ENCODE results near the gene MAPT.
"Not testable (repeated sequence)": the region's sequence is repeated elsewhere in the genome, so short reads cannot be mapped to it uniquely, and the experiment has no call there.

Gene MAPT

DNA sequence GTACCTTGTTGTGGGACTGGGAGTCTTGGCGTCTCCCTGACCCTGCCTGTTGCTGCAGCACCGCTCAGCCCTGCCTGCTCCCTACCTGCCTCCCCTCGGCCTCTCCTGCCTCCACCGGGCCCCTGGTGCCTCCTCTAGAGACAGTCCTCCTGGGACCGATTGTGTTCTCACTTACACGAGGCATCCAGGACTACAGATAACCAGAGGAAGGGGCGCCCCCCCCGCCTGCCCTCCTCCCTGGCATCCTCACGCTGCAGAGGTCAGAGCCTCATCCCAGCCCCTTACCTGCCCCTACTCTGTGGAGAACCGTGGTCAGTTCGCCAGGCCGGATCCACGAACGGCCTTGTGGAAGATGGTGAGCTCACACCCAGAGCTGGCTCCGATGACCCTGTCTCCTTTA, 24.8 kb downstream of the MAPT start:
- Mint-ChIP-seq H3K27ac (no peak overlapping the region), H3K36me3 (ENCODE audit: low read depth) (no peaks in the 10 kb centered on the region), H3K4me1 (no peaks in the 10 kb centered on the region), H3K9me3 (no peaks in the 10 kb centered on the region), H3K27me3 (peaks cover 12% of the 10 kb centered on the region), H3K4me3 (no peak overlapping the region)
- DNase-seq: no peak
- peak; percentile 22 for ATAC-seq

DNA sequence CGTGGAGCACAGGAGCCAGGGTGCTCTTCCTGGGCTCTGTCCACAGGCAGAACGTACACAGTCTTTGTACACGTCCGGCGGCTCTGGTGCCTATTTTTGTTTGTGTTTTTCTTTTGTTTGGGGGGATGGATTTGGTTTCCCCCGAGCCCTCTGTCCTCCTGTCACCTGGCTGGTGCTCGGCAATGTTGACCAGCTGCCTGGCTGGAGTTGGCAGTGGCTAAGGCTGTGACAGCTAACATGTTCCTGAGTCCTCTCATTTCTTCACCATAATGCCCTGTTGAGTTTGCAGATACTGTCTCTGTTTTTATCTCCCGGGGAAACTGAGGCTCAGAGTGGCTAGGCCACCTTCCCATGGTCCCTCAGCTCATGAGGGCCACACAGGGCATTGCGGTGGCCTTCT, 25.7 kb downstream of the MAPT start:
- H3K27me3 Mint-ChIP-seq: peaks cover 13% of the 10 kb centered on the region
- H3K9me3 Mint-ChIP-seq: no peaks in the 10 kb centered on the region
- DNase-seq: no peak
- no peak overlapping the region for H3K27ac Mint-ChIP-seq
- no peaks in the 10 kb centered on the region for H3K36me3 Mint-ChIP-seq (ENCODE audit: low read depth)
- no peak for ATAC-seq
- no peak overlapping the region for H3K4me3 Mint-ChIP-seq
- no peaks in the 10 kb centered on the region for H3K4me1 Mint-ChIP-seq

DNA sequence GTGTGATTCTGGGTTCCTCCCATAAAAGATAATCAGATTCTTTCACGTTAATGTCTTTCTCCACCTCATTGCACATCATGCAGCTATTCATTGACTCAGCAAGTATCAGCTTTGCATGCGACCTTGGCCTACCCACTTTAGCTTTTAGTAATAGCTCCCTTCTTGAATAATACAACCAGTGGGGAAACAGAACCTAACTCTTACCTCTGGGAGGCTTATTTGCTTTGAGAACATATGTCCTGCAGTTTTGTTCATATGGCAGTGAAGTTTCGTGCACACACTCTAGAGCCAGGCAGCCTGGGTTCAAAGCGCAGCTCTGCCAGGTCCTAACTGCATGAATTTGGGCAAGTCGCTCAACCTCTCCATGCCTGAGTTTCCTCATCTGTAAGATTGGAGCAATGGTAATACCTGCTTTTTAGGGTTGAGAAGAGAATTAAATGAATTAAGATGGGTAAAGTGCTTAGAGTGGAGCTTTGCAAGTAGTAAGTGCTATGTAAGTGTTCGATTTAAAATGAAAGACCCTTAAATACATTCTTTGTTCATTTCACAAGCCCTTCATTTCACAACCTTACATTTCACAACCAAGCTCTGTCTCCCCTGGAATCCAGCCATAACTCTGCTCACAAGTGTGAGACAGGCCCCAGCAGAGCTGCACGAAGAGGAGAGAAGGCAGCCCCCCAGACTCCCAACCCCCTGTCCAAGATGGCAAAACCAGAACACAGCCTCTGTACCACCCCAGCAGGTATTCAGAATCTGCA, 29.3 kb downstream of the MAPT start:
- H3K27ac Mint-ChIP-seq: no peak overlapping the region
- H3K4me3 Mint-ChIP-seq: no peak overlapping the region
- peaks cover 6% of the 10 kb centered on the region for H3K27me3 Mint-ChIP-seq
- H3K4me1 Mint-ChIP-seq: no peaks in the 10 kb centered on the region
- peaks cover 4% of the 10 kb centered on the region for H3K9me3 Mint-ChIP-seq
- ATAC-seq (no peak), DNase-seq (no peak)
- H3K36me3 Mint-ChIP-seq (ENCODE audit: low read depth): no peaks in the 10 kb centered on the region

DNA sequence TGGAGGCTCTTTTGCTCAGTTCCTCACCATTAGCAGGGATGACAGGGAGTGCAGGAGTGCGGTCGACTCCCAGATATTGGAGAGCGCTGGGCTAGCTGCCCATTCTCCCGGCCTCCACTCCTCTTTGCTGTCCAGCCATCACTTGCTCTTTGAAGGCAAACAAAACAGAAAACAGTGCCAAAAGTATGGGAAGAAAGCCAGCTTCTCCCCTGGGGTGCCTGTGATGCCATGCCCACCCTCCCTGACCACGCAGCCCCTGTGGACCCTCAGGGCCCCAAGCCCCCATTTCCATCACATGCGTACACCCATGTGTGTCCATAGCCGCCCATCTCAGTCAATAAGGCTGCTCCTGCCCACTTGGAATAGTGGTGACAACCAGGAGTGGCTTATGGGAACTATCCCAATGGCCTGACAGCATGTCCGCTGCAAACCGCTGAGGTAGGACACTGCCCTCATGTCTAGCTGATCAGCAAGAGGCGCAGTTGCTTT, 30.0 kb downstream of the MAPT start:
- H3K4me3 Mint-ChIP-seq: no peak overlapping the region
- H3K27me3 Mint-ChIP-seq: peaks cover 6% of the 10 kb centered on the region
- DNase-seq (no peak), ATAC-seq (no peak)
- no peaks in the 10 kb centered on the region for H3K4me1 Mint-ChIP-seq
- peaks cover 4% of the 10 kb centered on the region for H3K9me3 Mint-ChIP-seq
- no peaks in the 10 kb centered on the region for H3K36me3 Mint-ChIP-seq (ENCODE audit: low read depth)
- H3K27ac Mint-ChIP-seq: no peak overlapping the region

DNA sequence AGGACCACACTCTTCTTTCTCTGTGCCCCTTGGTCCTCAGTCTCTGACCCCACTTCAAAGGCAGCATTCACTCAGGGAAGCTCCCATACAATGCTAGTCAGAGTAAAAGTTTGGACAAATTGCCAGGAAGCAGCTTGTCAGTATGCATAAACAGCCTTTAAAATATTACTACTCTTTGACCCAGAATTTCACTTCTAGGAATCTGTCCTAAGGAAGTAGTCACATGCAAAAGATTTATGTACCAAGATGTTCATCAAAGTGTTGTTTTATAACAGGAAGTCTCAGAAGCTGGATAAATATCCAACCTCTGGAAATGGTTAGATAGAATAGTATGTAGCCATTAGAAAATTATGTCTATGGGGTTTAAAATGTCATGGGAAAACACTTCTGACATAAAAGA, 31.0 kb downstream of the MAPT start:
- H3K36me3 Mint-ChIP-seq (ENCODE audit: low read depth): no peaks in the 10 kb centered on the region
- no peak overlapping the region for H3K4me3 Mint-ChIP-seq
- no peak overlapping the region for H3K27ac Mint-ChIP-seq
- peaks cover 4% of the 10 kb centered on the region for H3K9me3 Mint-ChIP-seq
- DNase-seq: no peak
- H3K4me1 Mint-ChIP-seq: no peaks in the 10 kb centered on the region
- H3K27me3 Mint-ChIP-seq: peaks cover 10% of the 10 kb centered on the region
- ATAC-seq: no peak

DNA sequence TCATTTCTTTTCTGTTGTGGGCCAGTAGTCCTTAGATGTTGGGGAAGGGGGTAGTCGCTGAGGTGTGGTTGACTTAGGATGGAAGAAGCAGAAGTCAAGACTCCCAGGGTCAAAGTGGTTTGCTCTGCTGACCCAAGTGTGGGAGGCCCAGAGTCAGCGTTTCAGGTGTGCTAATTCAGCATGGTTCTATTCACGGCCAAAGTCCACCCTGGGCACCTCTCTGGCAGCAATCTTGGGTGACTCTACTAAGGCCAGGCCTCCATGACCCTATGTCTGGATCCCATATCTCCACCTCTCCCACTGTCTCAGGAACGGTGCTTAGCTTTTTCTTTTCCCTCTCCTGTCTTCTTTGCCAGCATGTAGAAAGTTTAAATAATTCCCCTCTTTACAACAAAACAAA, 32.9 kb downstream of the MAPT start:
- Mint-ChIP-seq H3K27me3 (peaks cover 10% of the 10 kb centered on the region), H3K27ac (no peak overlapping the region), H3K4me1 (no peaks in the 10 kb centered on the region), H3K36me3 (ENCODE audit: low read depth) (no peaks in the 10 kb centered on the region), H3K9me3 (peaks cover 4% of the 10 kb centered on the region), H3K4me3 (no peak overlapping the region)
- no peak for DNase-seq
- no peak for ATAC-seq

DNA sequence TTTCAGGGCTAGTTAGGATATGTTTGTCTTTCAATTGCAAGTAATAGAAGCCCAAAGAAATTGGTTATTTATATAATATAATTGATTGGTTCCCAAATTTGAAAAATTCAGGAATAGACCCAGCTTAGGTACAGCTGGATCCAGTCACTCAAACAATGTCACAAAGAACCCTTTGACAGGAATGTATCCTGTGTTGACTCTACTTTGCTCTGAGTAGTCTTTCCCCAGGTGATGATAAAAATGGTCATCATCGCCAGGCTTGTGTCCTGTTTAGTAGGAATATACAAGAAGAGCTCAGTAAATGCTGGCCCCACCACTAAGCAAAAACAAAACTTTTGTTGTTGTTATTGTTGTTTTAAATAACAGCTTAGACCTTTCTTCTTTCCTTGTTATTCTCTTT, 35.0 kb downstream of the MAPT start:
- H3K36me3 Mint-ChIP-seq (ENCODE audit: low read depth): no peaks in the 10 kb centered on the region
- H3K4me1 Mint-ChIP-seq: no peaks in the 10 kb centered on the region
- H3K4me3 Mint-ChIP-seq: no peak overlapping the region
- peaks cover 4% of the 10 kb centered on the region for H3K9me3 Mint-ChIP-seq
- peaks cover 11% of the 10 kb centered on the region for H3K27me3 Mint-ChIP-seq
- DNase-seq: no peak
- ATAC-seq: no peak
- H3K27ac Mint-ChIP-seq: no peak overlapping the region

DNA sequence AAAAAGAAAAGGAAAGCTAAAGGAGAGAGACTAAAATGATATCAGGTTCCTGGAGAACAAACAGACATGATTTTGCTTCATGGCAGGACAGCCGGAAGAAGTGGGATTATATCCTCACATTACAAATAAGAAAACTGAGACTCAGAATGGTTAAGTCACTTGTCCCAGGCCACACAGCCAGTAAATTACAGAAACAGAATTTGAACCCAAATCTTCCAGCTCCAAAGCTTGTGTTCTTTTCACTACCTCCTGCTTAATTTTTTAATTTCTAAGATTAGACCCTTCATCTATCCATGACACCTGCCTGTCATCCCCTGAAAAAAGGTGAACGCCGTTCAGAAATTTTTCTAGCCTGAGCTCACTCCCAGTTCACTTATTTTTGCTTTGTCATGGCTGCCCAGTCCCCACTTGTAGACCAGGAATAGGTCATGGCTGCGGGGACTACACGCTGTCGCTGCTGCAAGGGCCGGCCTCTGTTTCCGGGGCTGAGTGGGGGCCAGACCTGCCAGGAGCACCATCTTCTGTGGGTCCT, 36.1 kb downstream of the MAPT start:
- Mint-ChIP-seq H3K27ac (no peak overlapping the region), H3K9me3 (peaks cover 4% of the 10 kb centered on the region), H3K4me1 (no peaks in the 10 kb centered on the region), H3K27me3 (peaks cover 9% of the 10 kb centered on the region), H3K36me3 (ENCODE audit: low read depth) (no peaks in the 10 kb centered on the region), H3K4me3 (no peak overlapping the region)
- no peak for ATAC-seq
- no peak for DNase-seq

DNA sequence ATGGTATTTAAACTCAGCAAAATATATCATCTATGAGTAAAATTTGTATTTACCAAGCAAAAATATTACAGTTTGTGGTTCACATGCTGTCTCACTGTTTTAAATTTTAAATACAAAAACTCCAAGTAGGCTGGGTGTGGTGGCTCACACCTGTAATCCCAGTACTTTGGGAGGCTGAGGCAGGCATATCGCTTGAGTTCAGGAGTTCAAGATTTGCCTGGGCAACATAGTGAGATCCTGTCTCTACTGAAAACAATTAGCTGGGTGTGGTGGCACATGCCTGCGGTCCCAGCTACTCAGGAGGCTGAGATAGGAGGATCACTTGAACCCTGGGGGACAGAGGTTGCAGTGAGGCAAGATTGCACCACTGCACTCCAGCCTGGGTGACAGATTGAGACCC, 37.3 kb downstream of the MAPT start:
- DNase-seq (no peak), ATAC-seq (no peak)
- Mint-ChIP-seq H3K9me3 (peaks cover 4% of the 10 kb centered on the region), H3K27ac (no peak overlapping the region), H3K36me3 (ENCODE audit: low read depth) (no peaks in the 10 kb centered on the region), H3K4me1 (no peaks in the 10 kb centered on the region), H3K4me3 (no peak overlapping the region), H3K27me3 (peaks cover 14% of the 10 kb centered on the region)

DNA sequence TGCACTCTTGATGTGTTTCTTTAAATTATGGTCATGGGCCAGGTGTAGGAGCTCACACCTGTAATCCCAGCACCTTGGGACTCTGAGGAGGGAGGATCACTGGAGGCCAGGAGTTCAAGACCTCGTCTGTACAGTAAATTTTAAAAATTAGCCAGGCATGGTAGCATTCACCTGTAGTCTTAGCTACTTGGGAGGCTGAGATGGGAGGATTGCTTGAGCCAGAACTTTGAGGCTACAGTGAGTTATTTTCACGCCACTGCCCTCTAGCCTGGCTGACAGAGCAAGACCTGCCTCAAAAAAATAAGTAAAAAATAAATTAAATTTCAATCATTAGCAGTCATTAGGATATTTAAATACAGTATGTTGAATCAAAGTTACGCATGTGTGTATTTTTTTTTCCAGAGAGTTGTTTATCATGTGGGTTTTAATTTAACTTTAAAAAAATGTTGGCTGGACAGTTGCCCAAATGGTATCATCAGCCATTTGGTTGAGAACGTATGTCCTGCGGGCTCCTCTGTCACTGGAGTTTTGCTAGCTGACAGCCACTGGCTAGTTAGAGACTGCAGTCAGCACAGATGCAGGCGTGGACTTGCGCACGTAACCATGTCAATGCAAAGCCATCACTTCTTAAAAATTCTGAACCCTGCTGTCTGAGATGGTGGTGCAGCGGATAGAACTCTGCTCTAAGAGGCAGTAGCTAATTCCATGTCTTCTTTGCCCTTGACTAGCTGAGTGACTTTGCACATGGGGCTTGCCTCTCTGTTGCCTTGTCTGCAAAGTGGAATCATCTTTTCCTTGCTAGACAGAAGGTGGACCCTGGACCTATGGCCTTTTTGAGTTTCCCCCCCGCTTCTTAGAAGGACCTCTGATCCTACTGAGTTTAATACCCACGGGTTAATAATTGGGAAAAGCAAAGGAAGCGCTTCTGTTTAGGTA, 40.0 kb downstream of the MAPT start:
- Mint-ChIP-seq H3K4me3 (no peak overlapping the region), H3K27me3 (peaks cover 17% of the 10 kb centered on the region), H3K4me1 (no peaks in the 10 kb centered on the region), H3K27ac (no peak overlapping the region), H3K36me3 (ENCODE audit: low read depth) (no peaks in the 10 kb centered on the region), H3K9me3 (no peaks in the 10 kb centered on the region)
- DNase-seq (no peak), ATAC-seq (no peak)

DNA sequence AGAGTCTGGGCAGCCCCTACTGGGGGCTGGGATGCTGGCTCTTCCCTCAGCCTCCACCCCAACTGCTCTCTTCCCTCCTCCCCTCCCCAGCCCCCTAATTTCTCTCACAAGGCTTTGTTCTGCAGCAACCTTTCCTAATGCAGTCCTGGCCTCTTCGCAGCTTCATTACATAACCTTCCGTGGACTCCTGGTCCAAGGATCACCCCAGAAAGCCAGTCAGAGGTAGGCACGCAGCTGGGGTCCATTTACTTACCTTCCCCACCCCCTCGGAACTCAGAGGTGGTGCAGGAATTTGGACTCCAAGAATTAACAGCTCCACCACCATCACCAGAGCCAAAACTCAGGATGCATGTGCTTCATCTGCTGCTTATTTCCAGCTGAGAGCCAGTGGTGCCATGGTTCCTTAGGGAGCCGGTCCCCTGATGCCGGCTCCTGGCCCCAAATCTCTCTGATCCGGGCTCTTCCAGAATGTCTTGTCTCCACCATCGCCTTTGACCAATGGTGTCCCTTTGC, 40.9 kb downstream of the MAPT start:
- ATAC-seq (no peak), DNase-seq (no peak)
- Mint-ChIP-seq H3K9me3 (no peaks in the 10 kb centered on the region), H3K27ac (no peak overlapping the region), H3K36me3 (ENCODE audit: low read depth) (no peaks in the 10 kb centered on the region), H3K4me3 (no peak overlapping the region), H3K27me3 (peaks cover 17% of the 10 kb centered on the region), H3K4me1 (no peaks in the 10 kb centered on the region)

DNA sequence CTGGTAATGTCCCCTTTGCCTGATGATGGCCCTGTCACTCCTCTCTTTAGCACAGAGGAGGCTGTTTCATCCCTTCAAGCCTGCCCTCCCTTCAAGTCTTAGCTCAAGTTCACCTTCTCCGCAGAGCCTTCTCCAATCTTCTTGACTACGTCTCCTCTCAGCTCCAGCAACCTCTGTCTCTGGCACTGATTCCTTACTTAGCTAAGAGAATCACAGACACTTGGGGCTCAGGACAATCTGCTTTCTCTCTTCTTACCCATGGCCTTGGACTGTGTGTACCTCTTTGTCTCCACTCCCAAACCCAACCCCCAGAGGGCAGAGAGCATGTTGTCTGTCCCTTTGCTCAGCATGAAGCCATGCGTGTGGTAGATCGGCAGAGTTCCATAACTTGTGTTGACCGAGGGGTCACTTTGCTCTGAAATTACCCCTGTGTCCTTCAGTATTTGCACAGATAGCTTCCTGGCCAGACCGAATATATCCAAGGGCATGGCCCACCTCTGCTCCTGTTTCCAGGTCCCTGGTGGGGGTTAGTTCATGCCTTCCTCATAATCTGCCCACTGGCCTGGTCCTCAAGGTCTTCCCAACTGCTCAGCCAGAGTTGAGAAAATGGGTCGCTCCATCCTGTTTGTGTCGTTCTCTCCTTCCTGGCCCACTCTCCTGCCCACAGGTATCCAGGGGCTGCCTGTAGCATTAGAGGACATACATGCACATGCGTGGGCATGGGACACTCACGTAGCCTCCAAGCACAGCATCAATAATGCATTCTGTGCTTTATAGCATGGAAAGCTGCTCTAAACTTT, 41.6 kb downstream of the MAPT start:
- H3K27me3 Mint-ChIP-seq: peaks cover 17% of the 10 kb centered on the region

DNA sequence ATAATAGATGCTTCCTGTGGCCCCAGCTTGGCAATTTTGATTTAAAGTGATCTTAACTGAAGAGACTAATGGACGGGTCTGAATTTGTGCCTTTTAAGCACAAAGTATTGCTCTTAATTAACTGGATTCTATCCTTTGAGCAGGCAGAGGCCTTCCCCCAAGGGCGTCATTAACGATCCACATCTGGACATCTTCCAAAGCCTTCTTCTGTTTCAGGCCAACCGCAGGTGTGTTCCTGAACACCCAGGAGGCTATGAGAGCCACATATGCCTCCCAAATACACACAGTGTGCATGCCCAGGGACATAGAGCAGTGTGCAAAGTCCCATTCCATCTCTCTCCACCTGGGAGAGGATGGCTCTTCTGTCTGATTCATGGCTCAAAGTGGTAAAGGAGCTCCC, 42.3 kb downstream of the MAPT start:
- Mint-ChIP-seq H3K27me3 (peaks cover 17% of the 10 kb centered on the region), H3K9me3 (no peaks in the 10 kb centered on the region), H3K4me3 (no peak overlapping the region), H3K36me3 (ENCODE audit: low read depth) (no peaks in the 10 kb centered on the region), H3K27ac (no peak overlapping the region), H3K4me1 (no peaks in the 10 kb centered on the region)
- no peak for ATAC-seq
- DNase-seq: no peak

More for the DNA sequence above, 41.6 kb downstream of the MAPT start:
- ATAC-seq: no peak
- Mint-ChIP-seq H3K36me3 (ENCODE audit: low read depth) (no peaks in the 10 kb centered on the region), H3K9me3 (no peaks in the 10 kb centered on the region), H3K4me1 (no peaks in the 10 kb centered on the region), H3K27ac (no peak overlapping the region), H3K4me3 (no peak overlapping the region)
- no peak for DNase-seq

DNA sequence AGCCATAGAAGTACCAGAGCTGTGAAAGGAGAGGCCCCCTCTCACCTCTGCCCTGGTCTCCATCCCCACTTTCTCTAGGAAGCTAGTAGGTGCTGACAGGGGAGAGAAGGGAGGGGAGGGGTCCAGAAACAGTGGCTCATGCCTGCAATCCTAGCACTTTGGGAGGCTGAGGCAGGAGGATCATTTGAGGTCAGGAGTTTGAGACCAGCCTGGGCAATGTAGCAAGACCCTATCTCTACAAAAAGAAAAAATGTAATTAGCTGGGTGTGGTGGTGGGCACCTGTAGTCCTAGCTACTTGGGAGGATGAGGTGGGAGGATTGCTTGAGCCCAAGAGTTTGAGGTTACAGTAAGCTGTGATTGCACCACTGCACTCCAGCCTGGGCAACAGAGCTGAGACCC, 42.8 kb downstream of the MAPT start:
- ATAC-seq; H3K4me1 Mint-ChIP-seq; DNase-seq; H3K36me3 Mint-ChIP-seq (ENCODE audit: low read depth); H3K27ac Mint-ChIP-seq; H3K9me3 Mint-ChIP-seq; H3K4me3 Mint-ChIP-seq: not testable (repeated sequence)
- peaks cover 20% of the 10 kb centered on the region for H3K27me3 Mint-ChIP-seq

Measured in activated naive CD8-positive, alpha-beta T cell treated with anti-CD3 and anti-CD28 coated beads, Interleukin-2, amount 50 U/mL, for 24 hours (primary cell).